GM12872 (cell line): ENCODE measurements around the gene ZNF555.

Source experiments
- TF ChIP-seq, protein P1 (sequence below): IDR thresholded peaks from 3 replicates; pipeline ENCODE4 v1.5.1; 2011; ENCODE audit warnings: low read depth, mild to moderate bottlenecking, low read length, moderate library complexity; ENCODE audit not compliant: insufficient read depth

ZNF555 gene

DNA sequence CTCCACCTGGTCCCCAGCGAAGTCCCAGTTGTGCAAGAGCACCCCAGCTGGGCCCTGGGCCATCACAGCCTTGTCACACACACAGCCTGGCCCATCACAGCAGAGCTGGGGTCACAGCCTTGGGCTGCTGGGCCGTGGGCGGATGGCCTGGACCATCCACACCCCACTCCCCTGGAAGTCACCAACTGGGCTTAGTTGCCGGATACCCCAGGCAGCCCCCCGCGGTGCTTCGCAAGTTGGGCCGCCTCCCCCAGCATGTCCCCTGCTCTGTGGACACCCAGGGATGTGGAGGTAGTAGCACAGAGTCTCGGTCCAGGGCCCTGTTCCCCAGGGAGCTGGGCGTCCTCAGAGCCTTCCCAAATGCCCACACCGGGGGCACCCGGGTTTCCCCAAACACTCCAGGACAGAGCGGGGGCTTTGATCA, 26.1 kb upstream of the ZNF555 start:
- TF ChIP-seq, protein P1, sequence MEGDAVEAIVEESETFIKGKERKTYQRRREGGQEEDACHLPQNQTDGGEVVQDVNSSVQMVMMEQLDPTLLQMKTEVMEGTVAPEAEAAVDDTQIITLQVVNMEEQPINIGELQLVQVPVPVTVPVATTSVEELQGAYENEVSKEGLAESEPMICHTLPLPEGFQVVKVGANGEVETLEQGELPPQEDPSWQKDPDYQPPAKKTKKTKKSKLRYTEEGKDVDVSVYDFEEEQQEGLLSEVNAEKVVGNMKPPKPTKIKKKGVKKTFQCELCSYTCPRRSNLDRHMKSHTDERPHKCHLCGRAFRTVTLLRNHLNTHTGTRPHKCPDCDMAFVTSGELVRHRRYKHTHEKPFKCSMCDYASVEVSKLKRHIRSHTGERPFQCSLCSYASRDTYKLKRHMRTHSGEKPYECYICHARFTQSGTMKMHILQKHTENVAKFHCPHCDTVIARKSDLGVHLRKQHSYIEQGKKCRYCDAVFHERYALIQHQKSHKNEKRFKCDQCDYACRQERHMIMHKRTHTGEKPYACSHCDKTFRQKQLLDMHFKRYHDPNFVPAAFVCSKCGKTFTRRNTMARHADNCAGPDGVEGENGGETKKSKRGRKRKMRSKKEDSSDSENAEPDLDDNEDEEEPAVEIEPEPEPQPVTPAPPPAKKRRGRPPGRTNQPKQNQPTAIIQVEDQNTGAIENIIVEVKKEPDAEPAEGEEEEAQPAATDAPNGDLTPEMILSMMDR, result no peak

DNA sequence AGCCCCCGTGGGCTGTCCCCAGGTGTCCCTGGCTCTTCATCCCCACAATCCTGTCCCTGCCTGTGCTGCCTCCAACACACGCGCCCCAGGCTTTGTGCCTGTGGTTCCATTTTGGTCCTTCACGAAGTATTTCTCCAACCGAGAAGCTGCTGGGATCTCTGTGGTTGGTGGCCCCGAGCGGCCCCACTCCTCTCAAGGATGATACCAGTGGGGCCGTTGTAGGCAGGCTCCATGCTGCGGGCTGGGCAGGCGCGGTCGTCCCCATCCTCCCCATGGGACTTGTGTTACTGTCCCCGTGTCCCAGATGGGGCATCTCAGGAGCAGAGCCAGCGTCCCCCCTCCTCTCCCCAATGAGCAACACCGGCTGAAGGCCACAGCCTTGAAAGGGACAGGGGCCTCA, 25.4 kb upstream of the ZNF555 start:
- TF ChIP-seq, protein P1, result no peak

DNA sequence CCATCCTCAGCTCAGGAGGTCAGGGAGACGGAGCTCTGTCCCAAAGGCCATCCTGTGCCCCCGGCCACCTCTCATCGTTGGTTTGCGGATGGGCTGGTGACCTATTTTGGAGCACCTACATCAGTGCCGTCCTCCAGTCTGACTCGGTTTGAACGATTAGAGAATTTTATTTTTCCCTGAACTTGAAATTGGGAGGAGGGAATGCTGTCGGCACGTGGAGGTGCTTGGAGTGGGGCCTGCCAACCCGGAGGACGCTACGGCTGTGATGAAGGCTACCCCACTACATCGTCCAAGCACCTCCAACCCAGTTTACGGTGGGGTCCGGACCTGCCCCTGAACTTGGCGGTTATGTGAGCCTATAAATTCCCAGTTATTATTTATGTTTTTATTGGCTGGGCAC, 24.6 kb upstream of the ZNF555 start:
- TF ChIP-seq, protein P1, result no peak

DNA sequence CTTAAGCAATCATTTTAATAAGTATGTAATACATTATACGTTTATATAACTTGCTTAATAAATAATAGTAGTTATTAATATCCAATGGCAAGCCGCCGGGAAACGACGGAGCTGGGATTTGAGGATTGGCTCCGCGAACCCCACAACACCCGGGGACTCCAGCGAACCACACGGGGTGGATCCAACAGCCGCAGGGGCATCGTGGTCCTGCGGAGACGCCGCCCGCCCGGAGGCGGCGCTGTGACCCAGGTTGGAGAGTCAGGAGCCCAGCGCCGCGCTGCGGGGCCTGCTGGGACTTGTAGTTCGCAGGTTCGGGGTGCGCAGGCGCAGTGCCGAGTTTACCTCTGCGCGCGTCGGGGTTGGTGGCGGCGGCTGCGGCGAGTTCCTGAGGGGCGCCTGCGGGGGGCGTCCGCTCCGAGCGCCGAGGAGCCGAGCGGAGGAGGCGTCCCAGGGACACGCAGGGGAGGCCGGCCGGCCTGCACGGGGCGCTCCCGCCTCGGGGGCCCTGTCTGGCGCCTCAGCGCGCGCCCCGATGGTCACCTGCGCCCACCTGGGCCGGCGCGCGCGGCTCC, 21.6 kb upstream of the ZNF555 start, which contains the start of gene ZNF554:
TSS of gene ZNF554 (plus strand) at position 329 of the 572 bp plus-strand sequence. CDS start at position 533, 204 bp downstream.
- TF ChIP-seq, protein P1, result peak; percentile 99

DNA sequence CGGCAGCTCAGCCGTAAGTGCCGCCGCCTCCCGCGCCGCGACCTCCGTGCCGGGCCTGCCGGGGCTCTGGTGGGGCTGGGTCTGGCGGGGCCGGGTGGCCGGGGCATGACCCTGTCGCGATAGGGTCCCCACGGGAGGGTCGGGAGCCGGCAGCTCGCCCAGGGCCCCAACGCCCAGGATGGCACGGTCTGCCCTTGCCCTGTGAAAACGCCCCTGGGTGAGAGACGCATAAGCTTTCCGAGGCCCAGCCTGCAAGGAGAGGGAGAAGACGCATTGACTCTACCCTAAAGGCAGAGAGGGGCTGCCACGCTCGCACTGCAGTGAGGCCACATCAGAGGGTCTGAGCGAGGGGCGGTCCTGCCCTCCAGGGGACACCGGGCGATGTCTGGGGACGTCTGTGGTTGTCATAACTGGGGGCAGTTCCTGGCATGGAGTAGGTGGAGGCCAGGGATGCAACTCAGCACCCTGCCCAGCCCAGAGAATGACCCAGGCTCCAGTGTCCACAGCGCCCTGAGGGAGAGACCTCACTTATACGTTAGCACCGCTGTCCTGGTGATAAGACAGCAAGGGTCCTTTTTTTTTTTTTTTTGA, 21.1 kb upstream of the ZNF555 start:
- TF ChIP-seq, protein P1, result no peak

DNA sequence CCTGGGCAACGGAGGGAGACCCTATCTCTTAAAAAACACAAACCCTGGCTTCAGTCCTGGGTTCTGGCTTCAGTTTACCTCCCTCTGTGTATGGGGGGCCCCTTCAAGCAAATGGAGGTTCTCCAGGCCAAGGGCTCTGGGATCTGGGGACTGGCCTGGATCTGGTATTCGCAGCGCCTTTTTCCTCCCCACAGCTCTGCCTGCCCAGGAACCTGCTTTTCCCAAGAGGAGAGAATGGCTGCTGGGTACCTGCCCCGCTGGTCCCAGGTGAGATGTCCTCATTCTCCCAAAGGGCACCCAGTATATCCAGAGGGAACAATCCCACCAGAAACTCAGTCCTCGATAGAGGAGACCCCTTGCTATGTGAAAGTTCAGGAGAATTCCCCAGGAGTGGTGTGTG, 18.4 kb upstream of the ZNF555 start:
- TF ChIP-seq, protein P1, result no peak

DNA sequence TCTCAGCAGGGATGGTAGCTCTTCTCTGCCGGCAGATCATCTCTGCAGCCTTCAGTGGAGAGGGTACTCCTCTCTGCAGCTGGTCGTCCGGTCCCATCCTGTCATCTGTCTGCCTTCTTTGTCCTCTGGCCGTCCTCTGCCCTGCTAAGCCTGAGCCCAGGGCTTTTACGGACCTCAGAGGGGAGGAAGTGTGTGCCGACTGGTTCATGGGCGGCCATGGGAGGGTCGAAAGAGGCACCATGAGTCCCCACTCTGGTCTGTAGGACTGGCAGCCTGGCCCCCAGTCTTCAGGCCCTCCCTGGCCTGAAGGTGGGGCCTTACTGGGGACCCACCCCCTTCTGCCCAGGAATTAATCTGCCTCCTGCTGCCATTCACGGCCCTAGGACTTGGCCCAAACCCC, 17.6 kb upstream of the ZNF555 start:
- TF ChIP-seq, protein P1, result no peak
